H54 (cell line): ENCODE results near the gene TGFBR3.

ENCODE experiments used
- DNase-seq: peaks from one replicate; pipeline ENCODE4 v3.0.0; 2011; ENCODE audit warnings: low spot score, mixed read lengths; ENCODE audit not compliant: insufficient read length
- FAIRE-seq: peaks from 3 replicates; lab custom pipeline; 2011; peaks lifted over from hg19 to GRCh38; lab: Jason Lieb, UNC
- POLR2A ChIP-seq: IDR thresholded peaks from 2 replicates; pipeline ENCODE4 v1.6.1; 2011; ENCODE audit warnings: low read depth, mild to moderate bottlenecking, low read length

Gene TGFBR3

DNA sequence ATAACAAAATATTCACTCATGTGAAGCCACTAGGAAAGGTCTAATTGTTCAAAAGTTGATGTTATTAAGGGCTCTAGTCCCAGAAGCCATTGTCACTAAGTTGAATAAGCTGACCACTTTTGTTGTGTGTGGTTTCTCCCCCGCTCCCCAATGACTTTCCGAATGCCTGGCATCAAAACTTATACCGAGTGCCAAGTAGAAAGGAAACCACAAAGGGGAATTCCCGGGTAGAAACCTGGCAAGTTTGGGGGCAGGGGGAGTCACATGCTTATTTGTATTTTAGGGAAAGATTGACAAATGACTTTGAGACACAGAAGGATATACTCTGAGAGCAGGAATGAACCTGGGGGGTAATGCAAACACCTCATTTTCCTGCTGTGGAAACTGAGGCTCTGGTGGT is 154.1 kb downstream of the TGFBR3 start:
- peak; percentile 27 for DNase-seq
- FAIRE-seq, result peak; percentile 85

DNA sequence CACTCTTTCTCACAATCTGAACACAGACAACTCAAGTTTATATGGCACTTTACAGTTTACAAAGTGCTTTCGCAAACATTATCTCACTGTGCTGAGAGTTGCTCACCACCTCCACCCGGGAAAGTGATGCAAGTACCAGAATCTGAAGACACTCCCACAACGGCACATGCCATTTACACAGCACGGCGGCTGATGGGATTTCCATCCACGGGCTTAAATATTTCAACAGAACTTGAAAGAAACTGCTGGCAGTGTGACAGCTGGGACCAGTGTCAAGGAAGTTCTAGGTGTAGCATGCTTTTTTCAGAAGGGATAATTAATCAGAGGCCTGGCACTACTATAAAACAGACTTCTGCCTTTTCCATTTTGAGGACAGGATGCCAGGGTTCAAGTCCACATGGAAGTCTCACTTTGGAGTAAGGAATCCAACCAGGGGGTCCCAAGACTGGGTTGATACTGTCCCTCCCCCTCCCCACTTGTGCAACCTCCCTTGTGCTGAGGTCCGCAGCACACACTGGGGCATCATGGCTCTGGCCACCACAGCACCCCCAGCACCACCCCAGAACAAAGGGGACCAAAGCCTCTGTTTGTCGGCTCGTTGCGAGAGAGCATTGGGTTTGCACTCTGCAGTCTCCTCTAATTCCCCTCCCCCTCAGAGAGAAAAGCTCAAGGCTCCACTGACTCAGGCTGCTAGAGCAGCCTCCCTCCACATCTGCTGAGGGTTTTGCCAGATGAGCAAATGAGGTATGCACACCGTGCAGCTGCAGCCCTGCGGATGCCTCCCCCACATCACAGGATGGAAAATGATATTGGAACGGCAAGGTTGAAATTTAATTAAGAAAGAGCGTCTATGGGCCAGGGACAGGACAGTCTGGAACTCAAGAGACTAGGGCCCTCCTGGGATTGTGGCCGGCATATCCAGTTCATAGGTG is 154.9 kb downstream of the TGFBR3 start:
- TF ChIP-seq POLR2A, result no peak
- peak; percentile 44 for DNase-seq
- peak; percentile 61 for FAIRE-seq

More for the DNA sequence above, 154.1 kb downstream of the TGFBR3 start:
- TF ChIP-seq POLR2A, result no peak

DNA sequence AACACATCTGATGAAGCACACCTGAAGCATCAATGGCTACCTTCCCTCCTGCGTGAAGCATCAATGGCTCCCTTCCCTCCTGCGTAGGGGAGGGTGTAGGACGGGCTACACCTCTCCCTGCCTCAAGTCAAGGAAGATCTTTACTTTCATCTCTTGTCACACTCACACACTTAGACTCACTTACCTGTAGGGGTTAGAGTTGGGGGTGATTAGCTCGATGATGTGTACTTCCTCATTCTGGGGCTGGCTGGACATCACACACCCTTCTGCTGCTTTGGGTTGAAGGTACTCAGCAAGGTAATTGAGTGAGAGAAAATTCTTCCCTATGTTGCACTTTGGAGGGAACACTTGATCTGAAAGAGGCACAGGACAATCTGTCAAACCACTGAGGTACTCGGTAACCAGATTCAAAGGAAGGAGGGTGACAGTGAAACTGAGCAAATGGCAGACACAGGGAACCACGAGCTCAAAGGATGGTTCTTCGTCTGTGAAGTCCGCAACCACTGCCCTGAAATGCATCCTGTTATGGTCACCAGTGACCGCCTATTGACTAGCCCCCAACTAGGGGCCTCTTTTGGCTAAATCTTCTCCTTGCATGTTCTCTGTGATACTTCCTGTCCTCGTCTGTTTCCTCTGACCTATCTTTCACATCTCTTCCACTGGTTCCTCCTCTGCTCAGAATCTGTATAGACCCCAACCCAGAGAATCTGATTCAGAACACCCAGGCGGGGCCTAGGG is 156.2 kb downstream of the TGFBR3 start:
- FAIRE-seq (no peak), DNase-seq (no peak)
- TF ChIP-seq POLR2A, result no peak

DNA sequence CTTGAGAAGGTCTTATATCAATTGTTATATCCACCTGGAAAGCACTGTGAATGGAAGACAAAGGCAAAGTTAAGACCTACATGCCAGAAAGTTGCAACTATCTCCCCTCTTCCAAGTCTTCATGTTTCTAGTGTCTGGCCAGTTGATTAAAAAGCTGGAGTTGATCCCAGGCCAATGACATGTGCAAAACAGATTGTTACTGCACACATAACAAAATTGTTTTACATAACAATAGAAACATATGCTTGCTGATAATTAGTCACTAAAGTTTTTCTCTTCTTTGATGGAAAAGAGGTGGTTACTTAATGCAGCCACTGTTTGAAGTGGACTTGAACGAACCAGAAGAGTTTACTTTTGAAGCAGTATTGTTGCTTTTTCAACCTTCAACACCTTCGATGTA is 158.2 kb downstream of the TGFBR3 start:
- DNase-seq, result no peak
- no peak for FAIRE-seq
- TF ChIP-seq POLR2A, result no peak

DNA sequence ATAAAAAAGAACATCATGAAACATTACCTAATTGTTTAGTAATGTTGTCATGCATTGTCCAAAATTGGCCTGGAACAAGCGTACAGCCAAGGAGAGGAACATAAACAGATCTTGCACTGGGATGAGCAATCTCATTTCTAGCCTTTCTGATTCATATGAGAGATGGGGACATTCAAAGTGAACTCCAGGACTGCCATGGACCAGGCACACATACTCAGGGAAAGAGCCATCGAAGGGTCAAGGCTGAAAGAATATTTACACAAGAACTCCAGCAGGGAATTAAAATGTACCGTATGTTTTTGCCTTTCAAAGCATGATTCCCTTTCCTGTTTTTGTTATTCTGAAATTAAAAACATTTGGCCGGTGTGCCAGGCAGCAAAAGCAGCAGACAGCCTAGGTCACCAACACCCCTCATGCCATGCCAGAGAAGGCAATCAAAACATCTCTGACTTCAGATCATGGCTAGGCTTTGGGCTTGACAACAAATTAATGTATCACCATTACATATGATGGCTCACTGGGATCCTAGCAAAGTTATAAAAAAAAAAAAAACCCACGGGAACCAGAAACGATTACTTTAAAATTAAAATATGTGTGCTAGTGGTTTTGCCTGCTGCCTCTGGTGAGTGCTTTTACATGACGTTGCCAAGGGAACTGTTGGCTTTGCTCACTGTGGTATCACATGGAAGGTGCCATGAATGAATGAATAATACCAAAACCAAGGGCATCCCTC is 159.8 kb downstream of the TGFBR3 start:
- no peak for DNase-seq
- TF ChIP-seq POLR2A, result no peak
- peak; percentile 69 for FAIRE-seq

DNA sequence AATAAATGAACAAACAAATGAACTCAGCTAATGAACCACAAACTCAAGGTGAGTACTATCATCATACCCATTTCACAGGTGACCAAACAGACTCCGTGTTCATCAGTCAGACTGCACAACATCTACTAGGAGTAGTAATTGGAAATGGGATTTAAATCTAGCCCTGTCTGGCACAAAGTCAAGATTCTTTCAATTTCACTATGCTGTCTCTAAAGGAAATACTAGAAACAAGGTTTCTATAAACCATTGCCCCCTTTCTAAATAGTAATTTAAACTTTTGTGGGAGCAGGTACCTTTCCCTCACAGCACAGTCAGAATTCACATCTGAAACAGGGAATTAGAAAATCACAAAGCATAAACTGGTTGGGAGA is 160.3 kb downstream of the TGFBR3 start:
- FAIRE-seq (no peak), DNase-seq (no peak)

DNA sequence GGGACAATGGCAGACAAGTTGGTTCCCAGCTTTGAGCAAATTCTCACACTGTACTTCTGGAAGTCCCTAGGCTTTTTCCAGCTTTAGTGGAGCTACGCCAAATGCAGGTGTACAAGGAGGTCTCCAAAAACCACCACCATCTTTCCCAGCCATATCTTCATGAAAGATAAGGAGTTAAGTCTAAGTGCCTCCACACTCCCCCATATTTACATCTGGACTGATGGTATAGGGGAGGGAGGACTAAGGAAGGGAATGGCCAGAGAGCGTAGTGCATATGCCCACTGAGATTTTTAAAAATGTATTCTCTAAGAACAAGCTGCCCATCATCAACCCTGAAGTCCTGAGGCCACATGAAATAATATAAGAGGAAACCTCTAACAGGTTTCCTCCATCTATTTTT is 161.3 kb downstream of the TGFBR3 start:
- no peak for TF ChIP-seq POLR2A
- FAIRE-seq (no peak), DNase-seq (no peak)

More for the DNA sequence above, 160.3 kb downstream of the TGFBR3 start:
- no peak for TF ChIP-seq POLR2A

DNA sequence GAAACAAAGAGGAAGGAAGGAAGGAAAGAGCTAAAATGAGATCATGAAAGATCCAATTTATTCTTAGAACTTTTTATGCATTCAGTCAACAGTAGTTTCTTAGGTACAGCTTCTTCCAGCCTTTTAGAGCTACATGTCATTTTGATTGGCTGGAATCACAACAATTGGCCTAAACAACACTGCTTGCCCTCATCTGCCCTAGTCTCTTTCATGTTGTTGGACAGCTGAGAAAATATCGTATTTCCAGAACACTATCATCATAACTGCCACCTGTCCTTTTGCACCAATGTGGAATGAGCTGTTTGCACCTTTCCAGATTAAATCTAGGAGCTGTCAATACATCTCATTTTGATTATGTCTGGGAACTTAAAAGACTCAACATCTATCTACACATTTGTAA is 161.7 kb downstream of the TGFBR3 start:
- FAIRE-seq (no peak), DNase-seq (no peak)

DNA sequence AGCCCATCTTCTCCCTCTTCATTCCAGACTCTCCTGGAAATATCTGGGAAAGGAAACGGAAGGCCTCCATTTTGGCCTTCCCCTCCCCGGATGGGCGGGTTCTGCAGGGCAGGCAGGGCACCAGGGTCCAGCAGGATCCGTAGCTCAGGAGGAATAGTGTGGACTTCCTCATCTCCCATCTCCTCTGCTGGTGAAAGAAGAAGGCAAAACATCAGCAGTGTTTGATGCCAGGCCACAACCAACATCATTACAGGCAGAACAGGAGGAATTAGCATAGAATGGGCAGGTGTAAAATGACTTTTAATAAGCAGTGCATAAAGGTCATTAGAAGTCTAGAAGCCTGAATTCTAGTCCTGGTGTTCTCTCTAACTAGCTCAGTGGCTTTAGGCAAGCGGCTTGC is 165.9 kb downstream of the TGFBR3 start:
- no peak for DNase-seq
- FAIRE-seq, result no peak
- TF ChIP-seq POLR2A, result no peak

More for the DNA sequence above, 161.7 kb downstream of the TGFBR3 start:
- no peak for TF ChIP-seq POLR2A

DNA sequence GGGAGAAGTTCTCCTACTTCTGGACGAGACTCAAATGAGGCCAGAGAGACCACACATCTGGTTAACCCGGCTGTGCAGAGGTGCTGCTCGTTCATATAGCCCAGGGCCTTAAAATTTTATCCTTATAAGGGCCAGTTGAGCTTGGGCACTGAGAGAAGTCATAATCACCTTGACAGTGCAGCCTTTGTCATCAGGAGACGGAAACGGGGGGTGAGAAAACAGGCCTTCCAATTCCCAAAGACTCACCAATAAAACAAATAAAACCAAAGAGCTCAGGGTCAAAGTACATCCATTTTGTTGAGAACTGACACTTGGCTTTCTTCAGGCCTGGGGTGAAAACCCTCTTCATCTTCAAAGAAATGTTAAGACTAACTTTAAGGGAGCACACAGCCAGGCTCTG is 167.1 kb downstream of the TGFBR3 start:
- FAIRE-seq (no peak), DNase-seq (no peak)
- TF ChIP-seq POLR2A, result no peak

DNA sequence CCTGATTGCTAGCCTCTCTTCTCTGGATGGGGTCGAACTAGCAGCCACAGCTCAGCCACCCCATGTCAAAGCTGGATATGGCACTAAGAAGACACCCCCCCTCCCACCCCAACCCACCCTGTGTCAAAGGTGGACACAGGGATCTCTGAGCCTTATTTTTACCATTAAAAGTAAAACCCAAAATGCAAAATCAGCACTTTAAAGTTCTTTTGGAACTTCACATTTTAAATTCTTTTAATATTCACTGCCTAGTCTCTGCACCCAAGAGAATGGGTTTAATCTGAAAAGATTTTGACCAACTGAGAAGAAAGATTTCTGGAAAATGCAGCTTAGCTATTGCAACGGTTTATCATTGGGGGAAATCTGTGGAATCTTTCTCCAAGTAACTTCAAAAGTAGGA is 167.6 kb downstream of the TGFBR3 start:
- DNase-seq (no peak), FAIRE-seq (no peak)
- TF ChIP-seq POLR2A, result no peak

DNA sequence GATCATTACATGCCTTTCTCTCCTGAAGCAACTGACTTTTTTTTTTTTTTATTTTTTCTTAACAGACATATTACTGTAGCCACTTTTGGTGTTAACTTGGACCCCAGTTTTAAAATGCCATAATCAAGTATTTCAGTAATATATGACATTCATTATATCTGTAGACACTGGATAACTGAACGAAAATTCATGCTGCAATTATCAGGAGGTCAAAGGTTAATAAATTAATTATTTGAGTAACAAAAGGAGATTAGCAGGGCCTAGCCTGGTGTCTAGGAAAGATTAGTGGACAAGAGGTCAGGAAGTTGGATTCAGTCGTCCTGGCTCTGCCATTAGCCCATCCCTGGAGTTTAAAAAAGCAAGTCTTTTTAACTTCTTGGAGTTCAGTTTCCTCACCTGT is 168.1 kb downstream of the TGFBR3 start:
- TF ChIP-seq POLR2A, result no peak
- DNase-seq (no peak), FAIRE-seq (no peak)

DNA sequence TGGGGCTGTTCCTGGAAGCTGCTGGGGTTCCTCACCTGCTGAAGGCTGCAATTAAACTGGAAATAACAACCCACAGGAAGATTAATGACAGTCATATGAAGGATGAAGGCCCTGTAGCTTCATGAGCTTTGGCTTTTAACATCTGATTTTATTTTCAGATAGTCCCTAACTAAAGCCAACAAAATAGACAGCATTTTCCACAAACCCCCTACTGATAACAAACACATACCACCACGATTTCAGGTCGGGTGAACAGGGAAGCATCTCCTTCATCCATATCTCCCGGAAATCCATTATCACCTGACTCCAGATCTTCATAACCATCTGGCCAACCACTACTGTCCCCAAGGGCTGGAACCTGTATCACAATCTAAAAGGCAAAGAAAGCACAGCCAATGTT is 169.6 kb downstream of the TGFBR3 start:
- FAIRE-seq (no peak), DNase-seq (no peak)

DNA sequence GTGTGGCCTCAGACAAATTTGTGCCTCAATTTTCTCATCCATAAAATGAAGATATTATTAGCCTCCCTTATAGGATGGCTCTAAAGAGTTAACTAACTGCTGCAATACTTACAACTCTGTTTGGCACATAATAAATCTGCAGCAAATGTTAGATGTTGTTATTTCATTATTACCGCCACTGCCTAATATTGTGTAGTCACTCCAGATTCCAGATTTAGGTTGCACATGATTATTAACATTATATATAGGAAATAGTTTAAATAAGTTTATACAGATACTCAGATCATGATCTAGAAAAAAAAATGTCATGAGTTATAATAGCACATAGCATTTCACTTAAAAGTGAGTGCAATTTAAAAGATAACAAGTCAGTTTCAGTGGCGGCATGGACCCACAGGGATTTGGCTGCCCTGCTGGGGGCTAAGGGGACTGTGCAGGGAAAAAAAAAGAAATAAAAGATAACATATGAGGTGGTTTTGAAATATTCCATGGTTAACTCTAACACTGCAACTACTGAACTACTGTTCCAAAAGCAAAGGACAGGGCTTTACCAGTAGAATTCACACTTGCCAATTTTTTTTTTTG is 170.4 kb downstream of the TGFBR3 start:
- no peak for TF ChIP-seq POLR2A
- no peak for DNase-seq
- no peak for FAIRE-seq

More for the DNA sequence above, 169.6 kb downstream of the TGFBR3 start:
- no peak for TF ChIP-seq POLR2A
